NB4 (cell line): ENCODE data around the gene TMEM164.
"Not testable (repeated sequence)": the region's sequence is repeated elsewhere in the genome, so short reads cannot be mapped to it uniquely, and the experiment has no call there.

Experiments used
- DNase-seq: peaks from one replicate; pipeline ENCODE4 v3.0.0; 2010; ENCODE audit warnings: low read depth
- H3K4me3 ChIP-seq: one replicate; pipeline ENCODE4 v1.5.1; 2011; ENCODE audit warnings: mild to moderate bottlenecking, low read depth, low read length, moderate library complexity
- CTCF ChIP-seq: IDR thresholded peaks from one replicate; pipeline ENCODE4 v1.5.1; 2012; ENCODE audit warnings: low read depth, low read length
- MYC ChIP-seq: IDR thresholded peaks from 2 replicates; pipeline ENCODE4 v1.6.1; 2011; ENCODE audit warnings: low read depth, low read length
- POLR2A ChIP-seq: IDR thresholded peaks from 2 replicates; pipeline ENCODE4 v1.6.1; 2011; ENCODE audit warnings: mild to moderate bottlenecking; ENCODE audit not compliant: insufficient read length; ENCODE audit errors: extremely low read depth
- TF ChIP-seq, protein P1 (sequence below): IDR thresholded peaks from 2 replicates; pipeline ENCODE4 v1.6.1; 2011; ENCODE audit warnings: low read depth, low read length

Gene TMEM164

GRCh38 chrX:109964390-109964789, 38.5 kb upstream of the TMEM164 start:
- TF ChIP-seq POLR2A: no peak
- no peak for TF ChIP-seq CTCF
- TF ChIP-seq, protein P1, sequence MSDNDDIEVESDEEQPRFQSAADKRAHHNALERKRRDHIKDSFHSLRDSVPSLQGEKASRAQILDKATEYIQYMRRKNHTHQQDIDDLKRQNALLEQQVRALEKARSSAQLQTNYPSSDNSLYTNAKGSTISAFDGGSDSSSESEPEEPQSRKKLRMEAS: no peak
- no peak for TF ChIP-seq MYC
- DNase-seq: no peak
- H3K4me3 ChIP-seq: no peak overlapping the region

DNA sequence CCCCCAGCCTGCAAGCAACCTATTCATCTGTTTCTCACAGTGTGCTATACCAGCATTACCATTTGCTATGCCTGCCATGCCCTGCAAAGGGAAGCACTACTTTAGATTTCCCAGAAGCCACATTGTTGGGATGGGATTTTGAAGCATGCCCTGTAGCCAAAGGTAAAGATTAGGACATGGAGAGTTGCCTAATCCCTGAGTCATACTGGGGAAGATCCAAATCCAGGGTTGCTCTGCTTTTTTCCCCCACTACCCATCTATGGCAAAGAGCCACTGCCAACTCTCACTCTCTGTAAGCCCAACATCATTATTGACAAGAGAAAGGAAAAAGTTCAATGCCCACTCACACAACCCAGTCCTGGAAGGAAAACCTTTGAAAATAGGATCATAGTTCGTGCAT, 36.7 kb upstream of the TMEM164 start:
- TF ChIP-seq, protein P1: no peak
- TF ChIP-seq MYC (no peak), POLR2A (no peak), CTCF (no peak)
- H3K4me3 ChIP-seq: no peak overlapping the region
- no peak for DNase-seq

- H3K4me3 ChIP-seq: no peak overlapping the region
- no peak for DNase-seq
- TF ChIP-seq CTCF: no peak
- no peak for TF ChIP-seq MYC
- TF ChIP-seq, protein P1: no peak
- no peak for TF ChIP-seq POLR2A
Observed at GRCh38 chrX:109967156-109967555, 35.8 kb upstream of the TMEM164 start.

GRCh38 chrX:109970841-109971240, 32.1 kb upstream of the TMEM164 start:
- not testable (repeated sequence) for DNase-seq, H3K4me3 ChIP-seq

GRCh38 chrX:109974906-109975655, 27.8 kb upstream of the TMEM164 start:
- TF ChIP-seq CTCF (no peak), MYC (no peak), POLR2A (no peak)
- TF ChIP-seq, protein P1: no peak
- DNase-seq: no peak
- no peak overlapping the region for H3K4me3 ChIP-seq

- not testable (repeated sequence) for DNase-seq
Observed at GRCh38 chrX:109985210-109985609, 17.7 kb upstream of the TMEM164 start.

GRCh38 chrX:109987884-109988283, 15.0 kb upstream of the TMEM164 start:
- DNase-seq: no peak
- no peak overlapping the region for H3K4me3 ChIP-seq
- TF ChIP-seq MYC (no peak), POLR2A (no peak), CTCF (no peak)
- TF ChIP-seq, protein P1: no peak

More at GRCh38 chrX:109985210-109985609, 17.7 kb upstream of the TMEM164 start:
- H3K4me3 ChIP-seq: not testable (repeated sequence)
